GM12891 (cell line): ENCODE data around the gene FGGY.

Experiments
- POLR2A ChIP-seq: IDR thresholded peaks from 2 replicates; pipeline ENCODE4 v1.6.1; 2011; ENCODE audit warnings: low read depth, low read length, control low read depth
- POLR2AphosphoS5 ChIP-seq: IDR thresholded peaks from 2 replicates; pipeline ENCODE4 v1.6.1; 2011; ENCODE audit warnings: low read depth, low read length, control low read depth
- POU2F2 ChIP-seq: IDR thresholded peaks from 2 replicates; pipeline ENCODE4 v1.6.1; 2011; ENCODE audit warnings: low read depth, mild to moderate bottlenecking, control low read depth, low read length, moderate library complexity
- TAF1 ChIP-seq: IDR thresholded peaks from 2 replicates; pipeline ENCODE4 v1.6.1; 2011; ENCODE audit warnings: low read depth, low read length, control low read depth

- TF ChIP-seq TAF1 = no peak
- no peak for TF ChIP-seq POLR2A
- no peak for TF ChIP-seq POLR2AphosphoS5
- no peak for TF ChIP-seq POU2F2
These were observed 20.4 kb downstream of the FGGY start for GRCh38 chr1:59317343-59317742.
